AG04450 (cell line): ENCODE results near the gene SPTBN5. TPM values are rescaled to one million over a fixed set of nuclear protein-coding genes. Genes with fewer than 3 reads are reported as not detected.

Experiments
- CTCF ChIA-PET: fragments of 300-600, 350-600 bp; formaldehyde crosslinking; extraction: SDS; loops from one replicate; lab custom pipeline; 2022; ENCODE audit warnings: antibody characterized with exemption, inconsistent platforms; lab: Charles Lee
- POLR2A ChIA-PET: fragments of 350-600 bp; formaldehyde crosslinking; extraction: SDS; loops from one replicate; lab custom pipeline; 2021; ENCODE audit warnings: antibody characterized with exemption, inconsistent platforms; lab: Yijun Ruan, JAX
- DNase-seq: peaks from one replicate; pipeline ENCODE4 v3.0.0-alpha.2; 2011; ENCODE audit warnings: low read depth, low spot score
- H3K27ac ChIP-seq: one replicate; pipeline ENCODE4 v1.5.1; 2012; ENCODE audit warnings: low read depth, low read length, control low read depth
- H3K27me3 ChIP-seq: one replicate; pipeline ENCODE4 v1.6.0; 2012; ENCODE audit warnings: low read length; ENCODE audit not compliant: control insufficient read depth, insufficient read depth
- H3K4me3 ChIP-seq: 2 replicates; pipeline ENCODE4 v1.5.1; 2011; ENCODE audit warnings: mild to moderate bottlenecking, low read depth, low read length, control low read depth
- H3K9me3 ChIP-seq: 2 replicates; pipeline ENCODE4 v1.5.1; 2012; ENCODE audit warnings: low read length; ENCODE audit not compliant: control insufficient read depth, insufficient read depth
- polyA plus RNA-seq: library from polyadenylated mRNA; depleted of rRNA; stranded (reverse); fragments of >200 nt; gene quantifications from 2 replicates; pipeline ENCODE4 v1.2.3, GENCODE V29; 2011
- TF ChIP-seq, protein P1 (sequence below): IDR thresholded peaks from 2 replicates; pipeline ENCODE4 v1.5.1; 2011; ENCODE audit warnings: low read depth, low read length, control low read depth, inconsistent platforms

SPTBN5 gene
- polyA plus RNA-seq, 1 experiment: 0.14 TPM

DNA sequence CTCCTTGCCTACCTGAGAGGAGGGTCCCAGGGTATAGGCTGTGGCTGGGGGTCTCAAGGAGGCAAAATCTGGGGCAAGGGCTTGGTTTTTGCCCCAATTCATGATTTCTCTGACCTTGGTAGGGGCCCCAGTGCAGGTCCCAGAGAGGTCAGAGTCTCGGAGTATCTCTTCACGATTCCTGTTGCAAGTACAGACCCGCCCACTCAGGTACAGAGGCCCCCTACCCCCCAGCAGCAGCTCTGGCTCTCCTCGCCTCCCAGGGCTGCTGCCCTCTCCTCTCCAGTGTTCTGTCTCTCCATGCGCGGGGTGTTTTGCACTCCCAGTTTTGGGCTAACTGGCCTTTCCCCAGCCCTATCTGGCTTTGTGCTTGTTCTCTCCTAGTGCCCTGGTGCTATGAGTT lies 71.4 kb downstream of the SPTBN5 start:
- Histone ChIP-seq H3K9me3 (no peaks in the 10 kb centered on the region; the same call in 1 of the 2 replicates), H3K27me3 (no peaks in the 10 kb centered on the region), H3K27ac (no peak overlapping the region), H3K4me3 (no peak overlapping the region)
- DNase-seq: no peak
- TF ChIP-seq, protein P1, sequence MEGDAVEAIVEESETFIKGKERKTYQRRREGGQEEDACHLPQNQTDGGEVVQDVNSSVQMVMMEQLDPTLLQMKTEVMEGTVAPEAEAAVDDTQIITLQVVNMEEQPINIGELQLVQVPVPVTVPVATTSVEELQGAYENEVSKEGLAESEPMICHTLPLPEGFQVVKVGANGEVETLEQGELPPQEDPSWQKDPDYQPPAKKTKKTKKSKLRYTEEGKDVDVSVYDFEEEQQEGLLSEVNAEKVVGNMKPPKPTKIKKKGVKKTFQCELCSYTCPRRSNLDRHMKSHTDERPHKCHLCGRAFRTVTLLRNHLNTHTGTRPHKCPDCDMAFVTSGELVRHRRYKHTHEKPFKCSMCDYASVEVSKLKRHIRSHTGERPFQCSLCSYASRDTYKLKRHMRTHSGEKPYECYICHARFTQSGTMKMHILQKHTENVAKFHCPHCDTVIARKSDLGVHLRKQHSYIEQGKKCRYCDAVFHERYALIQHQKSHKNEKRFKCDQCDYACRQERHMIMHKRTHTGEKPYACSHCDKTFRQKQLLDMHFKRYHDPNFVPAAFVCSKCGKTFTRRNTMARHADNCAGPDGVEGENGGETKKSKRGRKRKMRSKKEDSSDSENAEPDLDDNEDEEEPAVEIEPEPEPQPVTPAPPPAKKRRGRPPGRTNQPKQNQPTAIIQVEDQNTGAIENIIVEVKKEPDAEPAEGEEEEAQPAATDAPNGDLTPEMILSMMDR: no peak
- POLR2A ChIA-PET: no interaction called here
- CTCF ChIA-PET: no interaction called here

DNA sequence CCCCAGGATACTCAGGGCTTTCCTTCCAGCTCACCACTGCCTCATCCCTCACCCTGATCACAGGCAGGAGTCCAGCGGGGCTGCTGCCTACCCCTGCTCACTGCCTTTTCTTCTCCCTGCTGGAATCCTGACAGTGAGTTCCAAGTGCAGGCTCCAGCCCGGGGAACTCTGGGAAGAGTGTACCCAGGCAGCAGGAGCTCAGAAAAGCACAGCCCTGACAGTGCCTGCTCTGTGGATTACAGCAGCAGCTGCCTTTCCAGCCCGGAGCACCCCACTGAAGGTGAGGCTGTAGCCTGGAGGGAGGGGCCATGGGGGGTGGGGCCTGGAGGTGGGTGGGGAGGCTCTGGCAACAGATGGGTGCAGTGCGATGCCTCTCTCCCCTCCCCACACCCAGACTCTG lies 72.0 kb downstream of the SPTBN5 start:
- Histone ChIP-seq H3K27ac (no peak overlapping the region), H3K9me3 (no peaks in the 10 kb centered on the region), H3K4me3 (no peak overlapping the region), H3K27me3 (no peaks in the 10 kb centered on the region)
- TF ChIP-seq, protein P1: no peak
- DNase-seq: no peak
- POLR2A ChIA-PET: no interaction called here
- CTCF ChIA-PET: interaction anchor here (1.4 kb wide), 1 partner anchor 10 kb away, joined by 3 read pairs; no protein-coding TSS in a partner anchor

DNA sequence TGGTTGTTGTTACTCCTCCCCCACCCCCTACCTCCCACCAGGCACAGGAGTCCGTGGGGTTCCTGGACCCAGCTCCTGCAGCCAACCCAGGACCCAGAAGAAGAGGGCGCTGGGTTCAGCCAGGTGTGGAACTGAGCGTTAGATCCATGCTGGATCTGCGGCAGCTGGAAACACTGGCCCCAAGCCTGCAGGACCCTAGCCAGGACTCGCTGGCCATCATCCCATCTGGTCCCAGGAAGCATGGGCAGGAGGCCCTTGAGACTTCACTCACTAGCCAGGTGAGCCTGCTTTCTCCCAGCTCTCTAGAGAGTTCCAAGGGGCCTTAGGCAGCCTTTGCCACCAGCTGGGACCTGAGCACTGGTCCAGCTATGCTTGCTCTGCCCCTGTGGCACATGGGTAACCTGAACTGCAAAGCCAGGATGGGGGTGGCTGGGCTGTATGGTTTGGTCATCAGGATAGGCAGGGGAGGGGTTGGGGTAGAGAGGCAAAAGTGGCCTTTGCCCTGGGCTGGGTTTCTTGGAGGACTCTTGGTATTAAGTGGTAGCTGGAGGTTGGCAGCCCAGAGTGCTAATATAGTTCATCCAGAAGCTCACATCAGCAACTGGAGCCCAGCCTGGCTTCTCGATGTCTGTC lies 72.9 kb downstream of the SPTBN5 start:
- Histone ChIP-seq H3K9me3 (no peaks in the 10 kb centered on the region), H3K27me3 (no peaks in the 10 kb centered on the region), H3K27ac (no peak overlapping the region), H3K4me3 (no peak overlapping the region)
- CTCF ChIA-PET: interaction anchor here (1.3 to 1.4 kb wide), 3 partner anchors 9 to 49 kb away, joined by 3 to 5 read pairs (median 3); partner anchors contain the start of gene MAPKBP1
- POLR2A ChIA-PET: no interaction called here
- TF ChIP-seq, protein P1: no peak
- DNase-seq: no peak

DNA sequence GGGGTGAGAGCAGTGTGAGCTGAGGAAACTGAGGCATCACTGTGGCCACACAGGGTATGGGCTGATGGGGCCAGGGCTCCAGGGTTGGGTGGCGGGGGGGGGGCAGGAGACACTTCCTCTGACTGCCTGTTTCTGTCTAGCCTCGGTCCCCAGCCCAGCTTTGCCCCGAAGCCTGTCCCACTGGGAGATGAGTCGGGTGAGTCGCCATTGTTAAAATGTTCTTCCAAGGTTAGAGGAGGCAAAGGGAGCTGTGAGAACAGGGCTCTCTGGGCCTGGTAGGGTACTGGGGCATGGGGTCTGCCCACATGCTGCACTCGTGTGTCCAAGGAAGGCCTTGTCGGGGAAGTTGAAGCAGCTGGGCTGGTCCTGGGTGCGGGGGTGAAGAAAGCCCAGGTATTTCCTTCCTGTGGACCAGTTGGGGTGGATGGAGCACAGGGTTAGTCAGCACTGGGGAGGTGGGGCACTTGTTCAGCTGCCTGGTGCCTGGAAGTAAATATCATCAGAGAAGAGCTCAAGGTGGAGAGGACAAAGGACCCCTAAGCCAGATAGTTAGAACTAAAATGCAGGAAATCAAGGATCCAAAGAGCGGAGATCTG lies 74.3 kb downstream of the SPTBN5 start:
- Histone ChIP-seq H3K27ac (no peak overlapping the region), H3K4me3 (no peak overlapping the region), H3K27me3 (no peaks in the 10 kb centered on the region), H3K9me3 (no peaks in the 10 kb centered on the region)
- ChIA-PET CTCF (interaction anchor here (0.6 to 1.4 kb wide), 3 partner anchors 45 to 234 kb away, joined by 3 to 5 read pairs (median 3); partner anchors contain the start of gene MAPKBP1), POLR2A (interaction anchor here (0.7 kb wide), 1 partner anchor 261 kb away, joined by 5 read pairs; no protein-coding TSS in a partner anchor)
- no peak for DNase-seq
- TF ChIP-seq, protein P1: no peak

DNA sequence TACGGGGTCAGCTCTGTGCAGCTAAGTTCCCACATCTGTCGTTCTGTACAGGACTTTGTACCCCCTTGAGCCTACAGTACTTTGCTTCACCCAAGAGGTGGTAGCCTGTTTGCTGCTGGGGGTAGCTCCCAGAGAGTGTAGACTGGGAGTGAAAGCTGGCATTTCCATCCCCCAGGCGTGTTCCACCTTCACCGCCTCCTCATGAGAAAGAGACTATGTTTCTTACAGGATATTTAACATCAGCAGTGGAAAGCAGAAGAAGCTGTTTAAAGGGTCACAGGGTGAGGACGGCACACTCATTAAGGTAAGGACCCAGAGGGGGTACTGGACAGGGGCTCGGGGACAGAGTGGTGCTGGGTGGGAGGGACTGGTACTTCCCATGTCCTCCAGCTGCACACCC lies 76.1 kb downstream of the SPTBN5 start:
- Histone ChIP-seq H3K9me3 (no peaks in the 10 kb centered on the region), H3K27ac (no peak overlapping the region), H3K4me3 (no peak overlapping the region), H3K27me3 (no peaks in the 10 kb centered on the region)
- CTCF ChIA-PET: interaction anchor here (1.0 to 2.1 kb wide), 3 partner anchors 44 to 87 kb away, joined by 4 to 6 read pairs (median 4); partner anchors contain the start of gene MAPKBP1
- POLR2A ChIA-PET: no interaction called here
- TF ChIP-seq, protein P1: no peak
- DNase-seq: no peak
